Measurements from ENCODE around the gene GPR78. TPM values are rescaled to one million over a fixed set of nuclear protein-coding genes. Genes with fewer than 3 reads are reported as not detected.

Gene GPR78
- total and polyA plus RNA-seq, 2 donors (not counting 1 experiment from before 2014, with no cell fraction given), result 0.20 to 0.33 TPM

DNA sequence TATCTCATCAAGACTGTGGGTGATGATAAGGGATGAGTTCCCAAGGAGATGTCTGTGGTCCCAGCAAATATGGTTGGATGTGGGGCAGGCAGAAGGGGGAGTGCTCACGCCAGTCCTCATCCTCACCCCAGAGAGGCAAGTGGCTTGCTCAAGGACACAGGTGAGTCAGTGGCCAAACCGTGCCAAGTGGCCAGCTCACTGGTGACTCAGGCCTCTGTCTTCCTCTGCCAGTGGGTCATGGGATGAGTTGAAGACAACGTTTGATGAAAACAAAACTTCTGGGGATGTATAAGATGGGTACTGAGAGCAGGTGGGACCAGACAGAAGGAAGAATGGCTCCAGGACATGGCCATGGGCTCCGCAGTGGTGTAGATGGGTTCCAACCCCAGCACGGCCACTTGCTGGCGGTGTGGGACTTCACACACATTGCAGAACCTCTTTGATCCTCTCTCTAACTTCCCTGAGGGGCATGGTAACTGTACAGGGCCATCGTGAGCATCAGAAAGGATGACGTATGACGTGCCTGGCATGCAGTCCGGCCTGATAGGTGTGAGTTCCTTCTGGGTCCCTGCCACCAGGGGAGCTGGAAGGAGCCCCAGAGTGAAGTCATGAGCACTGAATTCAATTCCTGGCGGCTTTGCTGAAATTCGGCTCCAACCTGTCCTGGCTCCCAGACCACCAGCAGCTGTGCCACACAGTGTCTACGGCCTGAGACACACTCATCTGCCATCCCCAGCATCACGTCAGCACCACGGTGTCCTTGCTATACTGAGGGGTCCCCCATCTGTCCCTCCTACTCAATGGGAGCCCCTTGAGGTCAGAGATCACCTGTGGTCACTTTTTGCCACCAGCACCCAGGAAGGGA, 41.3 kb upstream of the GPR78 start:
- H3K27me3 ChIP-seq (ENCODE audit: control insufficient read depth, insufficient read depth, low read length), result no peaks in the 10 kb centered on the region
- H3K9ac ChIP-seq (ENCODE audit: insufficient read depth, low read length), result no peak overlapping the region
- no peak overlapping the region for H2AFZ ChIP-seq (ENCODE audit: low read length)
- H4K20me1 ChIP-seq (ENCODE audit: control insufficient read depth, extremely low read depth, insufficient read depth, low read length), result no peaks in the 10 kb centered on the region
- no peak overlapping the region for H3K4me2 ChIP-seq (ENCODE audit: extremely low read depth, insufficient read depth, low read length)
- TF ChIP-seq, protein P1, sequence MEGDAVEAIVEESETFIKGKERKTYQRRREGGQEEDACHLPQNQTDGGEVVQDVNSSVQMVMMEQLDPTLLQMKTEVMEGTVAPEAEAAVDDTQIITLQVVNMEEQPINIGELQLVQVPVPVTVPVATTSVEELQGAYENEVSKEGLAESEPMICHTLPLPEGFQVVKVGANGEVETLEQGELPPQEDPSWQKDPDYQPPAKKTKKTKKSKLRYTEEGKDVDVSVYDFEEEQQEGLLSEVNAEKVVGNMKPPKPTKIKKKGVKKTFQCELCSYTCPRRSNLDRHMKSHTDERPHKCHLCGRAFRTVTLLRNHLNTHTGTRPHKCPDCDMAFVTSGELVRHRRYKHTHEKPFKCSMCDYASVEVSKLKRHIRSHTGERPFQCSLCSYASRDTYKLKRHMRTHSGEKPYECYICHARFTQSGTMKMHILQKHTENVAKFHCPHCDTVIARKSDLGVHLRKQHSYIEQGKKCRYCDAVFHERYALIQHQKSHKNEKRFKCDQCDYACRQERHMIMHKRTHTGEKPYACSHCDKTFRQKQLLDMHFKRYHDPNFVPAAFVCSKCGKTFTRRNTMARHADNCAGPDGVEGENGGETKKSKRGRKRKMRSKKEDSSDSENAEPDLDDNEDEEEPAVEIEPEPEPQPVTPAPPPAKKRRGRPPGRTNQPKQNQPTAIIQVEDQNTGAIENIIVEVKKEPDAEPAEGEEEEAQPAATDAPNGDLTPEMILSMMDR (conservative IDR thresholded peaks at IDR 0.05 in 1 of 2, IDR thresholded peaks at IDR 0.05 in 1 of 2; ENCODE audit: low read depth in 1 of 2, low read length in 2 of 2), result no peak
- no peak for TF ChIP-seq EZH2 (IDR thresholded peaks at IDR 0.05; ENCODE audit: low read length, missing control alignments)
- no peak overlapping the region for H3K4me3 ChIP-seq (replicated peaks in 1 of 4; ENCODE audit: control extremely low read depth in 1 of 4, insufficient read depth in 1 of 4, low read depth in 3 of 4, low read length in 4 of 4)
- H3K9me3 ChIP-seq (ENCODE audit: control insufficient read depth, insufficient read depth, low read depth, low read length), result no peaks in the 10 kb centered on the region
- no peak overlapping the region for H3K27ac ChIP-seq (ENCODE audit: insufficient read depth, low read length)
- DNase-seq (ENCODE audit: low read depth in 2 of 2), result peak; percentile 23 to 65
- H3K4me1 ChIP-seq (ENCODE audit: control insufficient read depth, extremely low read depth, insufficient read depth, low read length), result peaks cover 7% of the 10 kb centered on the region
- H3K79me2 ChIP-seq (ENCODE audit: control insufficient read depth, insufficient read depth, low read length), result no peaks in the 10 kb centered on the region
- no peaks in the 10 kb centered on the region for H3K36me3 ChIP-seq (ENCODE audit: control insufficient read depth, insufficient read depth, low read length)

DNA sequence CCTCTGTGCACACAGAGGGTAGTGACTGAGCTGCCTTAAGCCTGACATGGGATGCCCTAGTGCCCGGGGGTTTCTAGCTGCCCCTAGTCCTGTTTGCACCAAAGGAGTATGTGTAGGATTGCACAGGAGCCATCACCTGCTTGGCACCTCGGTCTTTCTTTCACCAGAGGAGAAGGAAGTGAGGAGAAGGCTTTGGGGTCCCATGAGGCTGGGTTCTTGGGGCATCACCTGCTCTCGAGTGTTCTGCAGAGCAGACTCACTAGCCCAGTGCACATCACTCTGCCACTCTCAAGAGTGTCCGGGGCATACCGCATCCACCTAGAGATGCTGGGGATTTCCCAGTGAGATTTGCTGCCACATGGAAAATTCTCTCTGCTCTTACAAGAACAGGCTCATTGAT, 40.5 kb upstream of the GPR78 start:
- H3K4me2 ChIP-seq (ENCODE audit: extremely low read depth, insufficient read depth, low read length), result no peak overlapping the region
- no peak for DNase-seq (ENCODE audit: low read depth in 2 of 2)
- H3K9me3 ChIP-seq (ENCODE audit: control insufficient read depth, insufficient read depth, low read depth, low read length), result no peaks in the 10 kb centered on the region
- no peaks in the 10 kb centered on the region for H3K36me3 ChIP-seq (ENCODE audit: control insufficient read depth, insufficient read depth, low read length)
- no peaks in the 10 kb centered on the region for H4K20me1 ChIP-seq (ENCODE audit: control insufficient read depth, extremely low read depth, insufficient read depth, low read length)
- no peak overlapping the region for H2AFZ ChIP-seq (ENCODE audit: low read length)
- peaks cover 8% of the 10 kb centered on the region for H3K4me1 ChIP-seq (ENCODE audit: control insufficient read depth, extremely low read depth, insufficient read depth, low read length)
- no peak overlapping the region for H3K27ac ChIP-seq (ENCODE audit: insufficient read depth, low read length)
- TF ChIP-seq, protein P1 (conservative IDR thresholded peaks at IDR 0.05 in 1 of 2, IDR thresholded peaks at IDR 0.05 in 1 of 2; ENCODE audit: low read depth in 1 of 2, low read length in 2 of 2), result no peak
- no peak for TF ChIP-seq EZH2 (IDR thresholded peaks at IDR 0.05; ENCODE audit: low read length, missing control alignments)
- H3K4me3 ChIP-seq (replicated peaks in 1 of 4; ENCODE audit: control extremely low read depth in 1 of 4, insufficient read depth in 1 of 4, low read depth in 3 of 4, low read length in 4 of 4), result no peak overlapping the region
- no peaks in the 10 kb centered on the region for H3K79me2 ChIP-seq (ENCODE audit: control insufficient read depth, insufficient read depth, low read length)
- H3K27me3 ChIP-seq (ENCODE audit: control insufficient read depth, insufficient read depth, low read length), result no peaks in the 10 kb centered on the region
- no peak overlapping the region for H3K9ac ChIP-seq (ENCODE audit: insufficient read depth, low read length)

DNA sequence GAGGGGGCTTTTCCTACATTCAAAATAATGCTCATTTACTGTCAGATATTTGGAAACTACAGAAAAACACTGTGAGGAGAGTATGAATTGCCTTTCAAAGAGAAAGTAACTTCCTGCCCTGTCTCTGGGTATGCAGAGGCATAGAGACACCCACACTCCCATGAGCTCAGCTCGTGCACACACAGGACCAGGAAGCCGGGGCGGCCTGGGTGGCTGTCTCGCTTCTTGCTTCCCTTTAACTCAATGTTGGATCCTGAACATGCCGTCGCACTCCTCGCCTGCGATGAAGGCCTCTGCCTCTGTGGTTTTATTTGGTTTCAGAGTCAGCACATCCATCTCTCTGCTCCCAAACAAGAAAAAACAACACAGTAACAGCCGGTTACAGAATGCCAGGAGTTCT, 40.1 kb upstream of the GPR78 start:
- H2AFZ ChIP-seq (ENCODE audit: low read length), result no peak overlapping the region
- H3K79me2 ChIP-seq (ENCODE audit: control insufficient read depth, insufficient read depth, low read length), result no peaks in the 10 kb centered on the region
- H3K9me3 ChIP-seq (ENCODE audit: control insufficient read depth, insufficient read depth, low read depth, low read length), result no peaks in the 10 kb centered on the region
- no peak overlapping the region for H3K9ac ChIP-seq (ENCODE audit: insufficient read depth, low read length)
- H3K4me2 ChIP-seq (ENCODE audit: extremely low read depth, insufficient read depth, low read length), result no peak overlapping the region
- TF ChIP-seq, protein P1 (conservative IDR thresholded peaks at IDR 0.05 in 1 of 2, IDR thresholded peaks at IDR 0.05 in 1 of 2; ENCODE audit: low read depth in 1 of 2, low read length in 2 of 2), result no peak
- TF ChIP-seq EZH2 (IDR thresholded peaks at IDR 0.05; ENCODE audit: low read length, missing control alignments), result no peak
- DNase-seq (ENCODE audit: low read depth in 2 of 2), result no peak
- no peaks in the 10 kb centered on the region for H4K20me1 ChIP-seq (ENCODE audit: control insufficient read depth, extremely low read depth, insufficient read depth, low read length)
- H3K27me3 ChIP-seq (ENCODE audit: control insufficient read depth, insufficient read depth, low read length), result no peaks in the 10 kb centered on the region
- no peak overlapping the region for H3K4me3 ChIP-seq (replicated peaks in 1 of 4; ENCODE audit: control extremely low read depth in 1 of 4, insufficient read depth in 1 of 4, low read depth in 3 of 4, low read length in 4 of 4)
- peaks cover 10% of the 10 kb centered on the region for H3K4me1 ChIP-seq (ENCODE audit: control insufficient read depth, extremely low read depth, insufficient read depth, low read length)
- no peak overlapping the region for H3K27ac ChIP-seq (ENCODE audit: insufficient read depth, low read length)
- H3K36me3 ChIP-seq (ENCODE audit: control insufficient read depth, insufficient read depth, low read length), result no peaks in the 10 kb centered on the region

All from fibroblast of lung (primary cell).